T-cell (primary cell): ENCODE results near the gene GSE1. TPM values are rescaled to one million over a fixed set of nuclear protein-coding genes. Genes with fewer than 3 reads are reported as not detected.

ENCODE experiments used
- ATAC-seq, 4 experiments: fragments of 200-7000 bp in 3 of 4; fragments of 150-1000 bp in 1 of 4; cut with Tn5 transposase; replicated peaks in 1 of 4; 1 replicate in 3 of 4; 2 replicates in 1 of 4; pipeline ENCODE4 v1.10.0; 2021; ENCODE audit warnings: moderate library complexity in 3 of 4, mild to moderate bottlenecking in 2 of 4, moderate number of reproducible peaks in 1 of 4
- CTCF ChIA-PET, 2 donors: fragments of 300-600 bp; sonication (Branson Sonifier 250); formaldehyde crosslinking; loops; one replicate each; lab custom pipeline; 2022; ENCODE audit warnings: antibody characterized with exemption in 2 of 2; lab: Charles Lee
- POLR2A ChIA-PET, 2 donors: fragments of 300-600 bp; sonication (Branson Sonifier 250); formaldehyde crosslinking; loops; one replicate each; lab custom pipeline; 2022; ENCODE audit warnings: antibody characterized with exemption in 2 of 2; lab: Charles Lee
- DNase-seq, 35 experiments: peaks; one replicate each; pipeline versions ENCODE4 v3.0.0 to v3.0.0-alpha.2; 2013 to 2023
- H3K27ac ChIP-seq: one replicate; pipeline ENCODE4 v1.5.1; 2013; ENCODE audit warnings: low read length
- H3K27me3 ChIP-seq, 2 experiments: replicated peaks in 1 of 2; 1 replicate in 1 of 2; 2 replicates in 1 of 2; pipeline versions ENCODE4 v1.6.1 to v1.7.0; 2013; ENCODE audit warnings: low read length in 1 of 2, mixed read lengths in 1 of 2; ENCODE audit not compliant: control insufficient read depth in 2 of 2, insufficient read depth in 2 of 2; ENCODE audit errors: extremely low read depth in 1 of 2
- H3K36me3 ChIP-seq, 2 donors: 1 replicate in 1 of 2; 2 replicates in 1 of 2; pipeline versions ENCODE4 v1.6.1 to v1.7.0; 2013; ENCODE audit warnings: low read length in 1 of 2; ENCODE audit not compliant: control insufficient read depth in 2 of 2, insufficient read depth in 1 of 2; ENCODE audit errors: extremely low read depth in 1 of 2
- H3K4me1 ChIP-seq, 2 experiments: 1 replicate in 1 of 2; 2 replicates in 1 of 2; pipeline versions ENCODE4 v1.6.1 to v1.7.0; 2013; ENCODE audit warnings: low read length in 2 of 2, mixed read lengths in 1 of 2; ENCODE audit not compliant: insufficient read depth in 2 of 2, control insufficient read depth in 1 of 2; ENCODE audit errors: extremely low read depth in 1 of 2
- H3K4me3 ChIP-seq, 2 donors: 1 replicate in 1 of 2; 2 replicates in 1 of 2; pipeline versions ENCODE4 v1.5.1 to v1.7.0; 2013; ENCODE audit warnings: mild to moderate bottlenecking in 2 of 2, low read length in 1 of 2, moderate library complexity in 1 of 2; ENCODE audit not compliant: control insufficient read depth in 1 of 2; ENCODE audit errors: extremely low read depth in 1 of 2
- H3K9me3 ChIP-seq: 2 replicates; pipeline ENCODE4 v1.7.0; 2013
- H3K27ac Mint-ChIP-seq, 2 donors: one replicate each; pipeline ENCODE4 v1.8.0; 2020 to 2021; ENCODE audit warnings: mild to moderate bottlenecking in 2 of 2, mixed read lengths in 2 of 2
- H3K27me3 Mint-ChIP-seq, 2 donors: one replicate each; pipeline ENCODE4 v1.8.0; 2021 to 2022; ENCODE audit warnings: mixed read lengths in 2 of 2
- H3K36me3 Mint-ChIP-seq: one replicate; pipeline ENCODE4 v1.8.0; 2021; ENCODE audit warnings: mixed read lengths
- H3K4me1 Mint-ChIP-seq, 3 donors: one replicate each; pipeline ENCODE4 v1.8.0; 2020 to 2022; ENCODE audit warnings: mixed read lengths in 3 of 3, mild to moderate bottlenecking in 1 of 3
- H3K4me3 Mint-ChIP-seq, 3 donors: one replicate each; pipeline ENCODE4 v1.8.0; 2020 to 2022; ENCODE audit warnings: mild to moderate bottlenecking in 3 of 3, mixed read lengths in 3 of 3, moderate library complexity in 3 of 3
- H3K9me3 Mint-ChIP-seq, 3 donors: one replicate each; pipeline ENCODE4 v1.8.0; 2020 to 2022; ENCODE audit warnings: mixed read lengths in 3 of 3
- WGBS: methylation state at CpG from one replicate; pipeline ENCODE4 v1.1.5; 2013; ENCODE audit warnings: missing lambda C conversion rate; ENCODE audit not compliant: insufficient coverage; 5-methylcytosine and 5-hydroxymethylcytosine counted together
- total RNA-seq, 35 experiments: library from RNA in 6 of 35; stranded (reverse) in 6 of 35; fragments of 120-200 nt in 1 of 35; gene quantifications; one replicate each; pipeline versions ENCODE4 v1.2.1 to v1.2.4 and lab custom pipeline; 2013 to 2026

Gene GSE1
- total RNA-seq, 5 donors from 2014 or later (not counting 1 experiment from before 2014, with no cell fraction given), result 29.1 to 61.7 (median 37.4) TPM

DNA sequence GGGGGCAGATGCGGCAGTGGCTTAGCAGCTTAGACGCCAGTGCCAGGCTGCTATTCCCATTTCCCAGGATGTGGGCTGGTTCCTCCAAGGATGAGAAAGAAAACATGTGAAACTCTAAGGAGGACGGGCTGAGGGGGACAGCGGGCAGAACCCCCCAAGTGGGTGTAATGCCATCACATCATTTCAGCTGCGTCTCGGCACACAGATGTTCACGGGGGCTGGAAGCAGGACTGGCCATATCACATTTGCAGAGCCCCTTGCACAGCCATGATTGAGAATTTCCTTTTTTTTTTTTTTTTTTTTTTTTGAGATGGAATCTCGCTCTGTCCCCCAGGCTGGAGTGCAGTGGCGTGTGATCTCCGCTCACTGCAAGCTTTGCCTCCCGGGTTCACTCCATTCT is 90.9 kb downstream of the GSE1 start:
- DNase-seq (no peak), ATAC-seq (no peak)
- H3K36me3 Mint-ChIP-seq, result no peaks in the 10 kb centered on the region
- no peaks in the 10 kb centered on the region for H3K27me3 Mint-ChIP-seq
- H3K9me3 ChIP-seq, result no peaks in the 10 kb centered on the region
- H3K4me1 ChIP-seq, result no peaks in the 10 kb centered on the region
- no peaks in the 10 kb centered on the region for H3K4me1 Mint-ChIP-seq
- ChIA-PET CTCF (no interaction called here), POLR2A (no interaction called here)
- peaks cover 0 to 5% (median 0%) of the 10 kb centered on the region in 3 donors for H3K9me3 Mint-ChIP-seq
- no peak overlapping the region for H3K27ac ChIP-seq
- H3K27ac Mint-ChIP-seq, result no peak overlapping the region
- peaks cover 0 to 3% of the 10 kb centered on the region in 2 experiments for H3K27me3 ChIP-seq
- H3K36me3 ChIP-seq, result no peaks in the 10 kb centered on the region
- H3K4me3 Mint-ChIP-seq, result no peak overlapping the region
- no CpG with 5 or more reads among the region's 11 CpGs for WGBS
- no peak overlapping the region for H3K4me3 ChIP-seq

DNA sequence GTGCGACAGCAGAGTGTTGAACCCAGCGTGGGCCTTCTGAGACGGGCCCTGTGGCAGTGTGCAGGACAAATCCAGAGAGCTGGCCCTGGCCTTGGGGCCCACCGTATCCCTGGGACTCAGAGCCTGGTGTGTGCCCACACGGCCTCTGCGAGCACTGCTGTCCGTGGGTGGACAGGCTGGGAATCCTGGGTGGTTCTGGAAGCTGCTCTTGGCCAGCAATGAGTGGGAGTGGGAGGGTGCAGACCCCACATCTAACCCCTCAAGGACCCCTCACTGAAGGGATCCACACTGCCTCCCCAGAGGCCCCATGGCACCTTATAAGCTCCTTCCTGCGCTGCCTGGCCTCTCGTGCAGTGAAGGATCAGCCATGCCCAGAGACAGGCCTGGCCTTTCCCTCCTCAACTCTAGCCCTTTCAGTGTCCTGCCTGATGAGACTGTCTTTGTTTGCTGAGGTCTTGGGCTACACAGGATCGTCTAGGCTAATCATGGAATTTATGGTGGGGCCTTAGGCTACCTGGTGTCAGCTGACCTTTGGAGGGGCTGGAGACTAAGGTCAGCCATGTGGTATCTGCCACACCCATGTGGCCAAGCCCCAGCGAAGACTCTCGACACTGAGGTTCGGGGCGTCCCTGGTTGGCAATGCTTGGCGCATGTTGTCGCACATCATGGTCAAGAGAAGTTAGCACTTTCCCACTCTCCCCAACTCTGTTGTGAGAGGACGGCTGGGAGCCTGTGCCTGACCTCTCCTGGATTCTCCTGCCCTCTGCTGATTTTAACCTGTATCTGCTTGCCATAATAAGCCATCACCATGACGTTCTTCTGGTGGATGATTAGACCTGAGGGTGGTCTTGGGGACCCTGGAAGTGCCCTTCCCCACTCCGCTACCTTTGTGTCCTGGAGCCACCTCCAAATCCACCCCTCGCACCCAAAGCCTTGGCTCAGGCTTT is 92.1 kb downstream of the GSE1 start:
- Histone ChIP-seq H3K4me1 (no peaks in the 10 kb centered on the region), H3K4me3 (no peak overlapping the region), H3K27me3 (peaks cover 0 to 3% of the 10 kb centered on the region in 2 experiments), H3K36me3 (no peaks in the 10 kb centered on the region), H3K9me3 (no peaks in the 10 kb centered on the region), H3K27ac (no peak overlapping the region)
- CTCF ChIA-PET, result interaction anchor here in 1 of 2 donors (0.5 kb wide), 1 partner anchor 13 kb away, joined by 3 read pairs; no protein-coding TSS in a partner anchor
- 92% methylated on average over 12 of the region's 20 CpGs for WGBS
- Mint-ChIP-seq H3K27me3 (no peaks in the 10 kb centered on the region), H3K4me1 (no peaks in the 10 kb centered on the region), H3K36me3 (no peaks in the 10 kb centered on the region), H3K9me3 (peaks cover 0 to 5% (median 0%) of the 10 kb centered on the region in 3 donors), H3K4me3 (no peak overlapping the region), H3K27ac (no peak overlapping the region)
- DNase-seq, result no peak
- no peak for ATAC-seq
- POLR2A ChIA-PET, result no interaction called here

DNA sequence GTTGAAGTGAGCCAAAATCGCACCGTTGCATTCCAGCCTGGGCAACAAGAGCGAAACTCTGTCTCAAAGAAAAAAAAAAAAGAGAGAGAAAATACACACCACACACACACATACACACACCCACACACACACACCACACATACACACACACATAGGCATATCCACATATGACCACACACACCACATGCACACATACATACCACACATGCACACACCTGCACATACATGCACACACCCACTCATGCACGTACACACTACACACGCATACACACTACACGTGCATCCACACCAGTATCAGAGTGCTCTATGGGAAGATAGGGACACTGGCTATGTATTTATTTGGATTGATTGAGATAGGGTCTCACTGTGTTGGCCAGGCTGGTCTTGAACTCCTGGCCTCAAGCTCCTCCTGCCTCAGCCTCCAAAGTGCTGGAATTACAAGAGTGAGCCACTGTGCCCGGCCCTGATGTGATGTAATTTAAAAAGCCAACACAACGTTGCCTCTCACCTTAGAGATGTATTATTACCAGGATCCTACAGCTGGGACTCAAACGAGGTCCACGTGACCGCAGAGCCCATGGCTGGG is 93.4 kb downstream of the GSE1 start:
- Mint-ChIP-seq H3K4me1 (no peaks in the 10 kb centered on the region), H3K36me3 (peaks cover 3% of the 10 kb centered on the region), H3K4me3 (no peak overlapping the region), H3K27ac (no peak overlapping the region), H3K9me3 (peaks cover 0 to 5% (median 0%) of the 10 kb centered on the region in 3 donors), H3K27me3 (no peaks in the 10 kb centered on the region)
- Histone ChIP-seq H3K36me3 (no peaks in the 10 kb centered on the region), H3K4me1 (no peaks in the 10 kb centered on the region), H3K4me3 (no peak overlapping the region), H3K9me3 (no peaks in the 10 kb centered on the region), H3K27me3 (peaks cover 0 to 3% of the 10 kb centered on the region in 2 experiments), H3K27ac (no peak overlapping the region)
- ChIA-PET POLR2A (no interaction called here), CTCF (no interaction called here)
- 87% methylated on average over 5 of the region's 11 CpGs for WGBS
- DNase-seq (no peak), ATAC-seq (no peak)

DNA sequence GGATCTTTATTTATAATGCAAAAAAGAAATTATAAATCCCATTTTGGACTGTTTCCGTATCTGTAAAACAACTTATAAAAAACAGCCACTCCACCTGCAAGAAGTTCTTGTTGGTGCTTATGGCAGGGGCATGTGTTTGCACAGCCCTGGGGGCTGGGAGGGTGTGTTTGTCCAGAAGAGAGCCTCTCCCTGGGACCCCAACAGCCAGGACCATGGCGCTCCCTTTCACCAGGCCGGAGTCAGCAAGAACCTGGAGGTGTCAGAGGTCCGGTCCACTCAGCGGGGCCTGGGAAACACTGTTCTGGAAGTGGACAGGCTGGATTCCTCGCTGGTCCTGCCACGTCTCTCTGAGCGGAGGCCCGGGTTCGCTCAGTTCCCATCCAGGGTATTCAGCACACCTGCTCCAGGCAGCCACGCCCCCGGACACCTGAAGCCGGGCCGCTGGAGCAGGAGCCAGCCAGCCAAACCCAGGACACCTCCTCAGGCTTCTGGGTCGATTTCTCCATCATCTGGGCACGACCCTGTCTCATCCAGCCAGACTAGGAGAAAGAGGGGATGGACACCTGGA is 94.5 kb downstream of the GSE1 start:
- H3K27ac ChIP-seq, result no peak overlapping the region
- no peak overlapping the region for H3K4me3 ChIP-seq
- no peak overlapping the region for H3K27ac Mint-ChIP-seq
- peaks cover 3% of the 10 kb centered on the region in 3 donors for H3K9me3 Mint-ChIP-seq
- H3K27me3 ChIP-seq, result no peaks in the 10 kb centered on the region
- H3K4me1 ChIP-seq, result no peaks in the 10 kb centered on the region
- no peak for ATAC-seq
- POLR2A ChIA-PET, result no interaction called here
- no peak overlapping the region for H3K4me3 Mint-ChIP-seq
- no peaks in the 10 kb centered on the region for H3K27me3 Mint-ChIP-seq
- no peaks in the 10 kb centered on the region for H3K9me3 ChIP-seq
- 78% methylated on average over 14 of the region's 16 CpGs for WGBS
- H3K4me1 Mint-ChIP-seq, result no peaks in the 10 kb centered on the region
- no peaks in the 10 kb centered on the region for H3K36me3 ChIP-seq
- peaks cover 9% of the 10 kb centered on the region for H3K36me3 Mint-ChIP-seq
- CTCF ChIA-PET, result no interaction called here
- DNase-seq, result no peak

DNA sequence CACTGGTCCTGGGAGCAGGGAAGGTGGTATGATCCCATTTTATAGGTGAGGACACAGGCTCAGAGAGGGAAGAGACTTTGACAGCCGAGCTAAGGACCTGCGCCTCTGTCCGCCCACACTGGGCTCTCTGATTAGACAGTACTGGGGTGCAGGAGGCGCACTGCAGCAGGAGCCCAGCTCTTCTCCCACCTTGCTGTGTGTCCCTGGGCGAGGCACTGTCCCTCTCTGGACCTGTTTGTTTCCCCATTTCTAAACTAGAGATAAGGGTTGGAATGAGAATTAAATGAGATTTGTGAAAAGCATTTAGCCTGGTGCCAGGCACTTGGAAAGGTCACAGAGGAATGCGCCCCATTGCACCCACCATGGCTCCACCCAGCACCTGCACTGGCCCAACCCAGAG is 95.2 kb downstream of the GSE1 start:
- H3K27ac ChIP-seq, result no peak overlapping the region
- H3K36me3 Mint-ChIP-seq, result peaks cover 12% of the 10 kb centered on the region
- WGBS, result 84% methylated on average over 5 of the region's 6 CpGs
- no peak for DNase-seq
- H3K4me3 ChIP-seq, result no peak overlapping the region
- no peaks in the 10 kb centered on the region for H3K4me1 ChIP-seq
- no peaks in the 10 kb centered on the region for H3K27me3 ChIP-seq
- no peak overlapping the region for H3K27ac Mint-ChIP-seq
- CTCF ChIA-PET, result no interaction called here
- no peaks in the 10 kb centered on the region for H3K36me3 ChIP-seq
- H3K9me3 ChIP-seq, result no peaks in the 10 kb centered on the region
- H3K4me1 Mint-ChIP-seq, result no peaks in the 10 kb centered on the region
- no peak overlapping the region for H3K4me3 Mint-ChIP-seq
- no peaks in the 10 kb centered on the region for H3K27me3 Mint-ChIP-seq
- POLR2A ChIA-PET, result interaction anchor here in 1 of 2 donors (0.6 kb wide), 1 partner anchor 654 kb away, joined by 7 read pairs; no protein-coding TSS in a partner anchor
- ATAC-seq, result no peak
- peaks cover 3% of the 10 kb centered on the region in 3 donors for H3K9me3 Mint-ChIP-seq

DNA sequence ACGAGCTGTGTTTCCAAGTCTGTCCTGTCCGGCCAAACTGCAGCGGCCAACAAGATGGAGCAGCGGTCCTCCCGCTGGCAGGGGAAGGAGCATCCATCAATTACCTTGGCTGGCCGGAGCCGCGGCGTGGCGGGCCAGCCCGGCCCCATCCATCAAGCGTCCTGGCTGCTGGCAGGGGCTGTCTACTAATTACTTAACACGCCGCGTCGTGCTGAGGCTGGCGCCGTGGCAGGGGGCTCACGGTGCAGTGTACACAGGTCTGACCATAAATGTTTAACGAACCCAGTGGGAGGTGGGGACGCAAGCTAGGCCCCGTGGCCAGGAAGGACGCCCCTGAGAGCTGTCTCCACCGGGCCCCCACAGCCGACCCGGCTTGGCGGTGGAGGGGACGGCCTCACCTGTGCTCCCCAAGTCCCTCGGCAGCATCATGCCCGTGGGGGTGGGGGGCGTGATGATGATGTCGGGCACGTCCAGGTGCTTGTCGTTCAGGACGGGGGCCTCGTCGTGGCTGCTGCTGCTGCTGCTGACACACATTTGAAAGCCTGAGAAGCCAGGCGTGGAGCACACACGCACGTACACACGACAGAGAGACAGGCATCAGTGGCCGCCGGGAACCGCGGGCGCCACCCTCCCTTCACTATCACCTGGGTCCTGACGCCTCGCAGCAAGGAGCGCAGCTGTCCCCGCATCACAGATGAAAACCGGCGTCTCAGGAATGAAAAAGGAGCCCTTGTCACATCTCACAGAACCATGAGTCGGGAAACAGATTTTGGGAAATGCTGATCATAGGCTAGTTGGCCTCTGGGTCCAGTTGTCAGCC is 96.9 kb downstream of the GSE1 start:
- H3K4me1 ChIP-seq, result no peaks in the 10 kb centered on the region
- no peak for DNase-seq
- H3K27ac ChIP-seq, result no peak overlapping the region
- ChIA-PET POLR2A (no interaction called here), CTCF (no interaction called here)
- H3K36me3 ChIP-seq, result no peaks in the 10 kb centered on the region
- H3K4me3 ChIP-seq, result no peak overlapping the region
- peaks cover 3% of the 10 kb centered on the region in 3 donors for H3K9me3 Mint-ChIP-seq
- no peak overlapping the region for H3K27ac Mint-ChIP-seq
- no peaks in the 10 kb centered on the region for H3K27me3 ChIP-seq
- H3K4me3 Mint-ChIP-seq, result no peak overlapping the region
- ATAC-seq, result no peak
- no peaks in the 10 kb centered on the region for H3K27me3 Mint-ChIP-seq
- H3K9me3 ChIP-seq, result no peaks in the 10 kb centered on the region
- peaks cover 0 to under 1% (median 0%) of the 10 kb centered on the region in 3 donors for H3K4me1 Mint-ChIP-seq
- peaks cover 12% of the 10 kb centered on the region for H3K36me3 Mint-ChIP-seq
- WGBS, result 93% methylated on average over 44 of the region's 53 CpGs
